Cortex of kidney (tissue), 1 donor: ENCODE measurements around the gene MB21D2.

ENCODE experiments used
- DNase-seq: peaks from one replicate; lab custom pipeline; 2025; lab: John Stamatoyannopoulos, UW

MB21D2 gene

DNA sequence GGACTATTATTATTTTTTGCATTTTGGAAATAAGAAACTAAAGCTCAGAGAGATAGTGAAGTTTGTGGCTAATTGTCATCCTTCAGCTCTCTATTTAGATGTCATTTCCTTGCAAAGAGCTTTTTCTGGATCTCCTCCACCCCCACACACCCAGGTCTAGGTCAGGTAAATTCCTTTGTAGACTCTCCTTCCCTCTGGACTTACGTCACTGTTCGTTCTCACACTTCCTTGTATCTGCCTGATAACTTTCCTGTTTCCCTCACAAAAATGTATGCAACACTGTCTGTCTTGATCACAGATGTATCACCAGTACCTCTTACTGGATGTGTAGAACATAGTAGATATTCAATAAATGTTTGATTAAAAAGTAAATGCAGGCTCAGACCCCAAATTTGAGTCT lies 6.1 kb upstream of the MB21D2 start:
- no peak for DNase-seq

DNA sequence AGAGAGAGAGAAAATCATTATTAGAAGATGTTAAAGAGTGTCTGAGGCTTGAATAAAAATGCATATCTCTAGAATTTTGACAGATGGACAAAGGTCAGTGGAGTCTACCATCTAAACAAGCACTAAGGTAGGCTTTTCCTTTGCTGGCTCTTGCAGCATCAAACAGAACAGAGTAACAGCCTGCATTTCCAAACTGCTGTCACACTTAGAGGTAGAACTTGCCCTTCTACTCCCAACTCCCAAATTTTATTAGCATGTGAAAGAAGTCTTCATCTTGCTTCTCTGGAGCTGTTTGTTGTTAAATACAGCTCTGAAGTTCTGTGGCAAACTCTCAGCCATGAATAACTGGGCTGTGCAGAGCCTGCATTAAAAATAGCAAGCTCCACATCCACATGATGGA lies 4.1 kb upstream of the MB21D2 start:
- DNase-seq, result no peak

DNA sequence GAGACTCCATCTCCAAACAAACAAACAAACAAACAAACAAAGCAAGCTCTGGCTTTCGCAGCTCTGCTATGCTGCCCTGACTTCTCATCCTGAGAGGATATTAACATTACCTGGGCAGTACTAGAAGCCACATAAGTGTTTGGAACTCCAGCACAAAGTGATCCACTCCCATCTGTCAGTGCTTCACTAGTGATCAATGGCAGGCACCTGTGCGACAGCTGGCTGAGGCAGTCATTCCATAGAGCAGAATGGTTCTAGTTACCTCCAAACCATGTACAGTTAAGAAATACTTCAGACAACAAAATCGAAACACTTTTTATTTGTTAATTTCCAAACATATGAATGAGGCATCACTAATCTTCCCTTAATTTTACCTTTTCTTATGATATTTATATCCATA lies 2.8 kb upstream of the MB21D2 start:
- no peak for DNase-seq

DNA sequence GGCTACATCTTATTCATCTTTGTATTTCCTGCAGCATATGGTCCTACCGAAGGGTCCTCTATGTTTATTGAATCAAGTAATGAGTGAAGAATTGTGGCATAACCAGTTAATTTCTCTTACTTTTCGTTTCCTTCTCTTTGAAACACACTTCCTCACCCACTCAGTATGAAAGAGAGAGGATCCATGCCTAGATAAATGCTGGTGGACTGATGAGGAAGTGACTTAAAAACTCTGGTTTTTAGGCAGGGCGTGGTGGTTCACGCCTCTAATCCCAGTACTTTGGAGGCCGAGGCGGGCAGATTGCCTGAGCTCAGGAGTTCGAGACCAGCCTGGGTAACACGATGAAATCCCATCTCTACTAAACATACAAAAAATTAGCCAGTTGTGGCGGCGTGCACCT lies 2.2 kb upstream of the MB21D2 start:
- DNase-seq, result no peak

DNA sequence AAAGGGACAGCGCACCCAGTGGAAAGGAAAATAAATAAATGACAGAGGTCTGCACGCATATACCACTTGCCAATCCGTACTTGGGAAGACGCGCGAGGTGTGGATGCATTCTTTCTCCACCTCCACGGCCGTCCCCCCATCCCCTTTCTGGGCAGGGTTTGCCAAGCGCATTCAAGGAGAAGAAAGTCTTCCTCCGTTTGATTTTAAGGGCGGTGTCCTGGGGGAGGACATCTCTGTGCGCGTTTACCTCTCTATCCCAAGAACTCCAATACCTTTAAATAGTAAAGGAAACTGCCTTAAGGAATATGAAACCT lies 576 bp upstream of the MB21D2 start:
- DNase-seq, result no peak

DNA sequence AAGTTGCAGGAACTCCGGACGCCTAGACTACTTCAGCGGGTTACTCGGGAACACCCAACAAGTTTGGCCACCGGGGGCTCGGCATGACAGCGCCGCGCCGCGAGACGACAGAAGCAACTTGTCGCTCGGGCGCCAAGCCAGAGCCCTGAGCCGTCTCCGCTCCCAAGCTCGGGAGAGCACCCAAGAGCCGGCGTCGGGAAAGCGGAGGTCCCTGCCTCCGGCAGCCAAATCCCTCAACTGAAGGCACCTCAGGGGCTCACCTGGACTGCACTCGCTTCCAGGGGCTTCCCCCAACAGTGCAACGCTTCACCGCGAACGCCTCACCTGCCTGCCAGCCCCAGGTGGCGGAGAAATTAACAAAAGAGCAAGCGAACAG lies 640 bp downstream of the MB21D2 start:
- DNase-seq, result no peak

DNA sequence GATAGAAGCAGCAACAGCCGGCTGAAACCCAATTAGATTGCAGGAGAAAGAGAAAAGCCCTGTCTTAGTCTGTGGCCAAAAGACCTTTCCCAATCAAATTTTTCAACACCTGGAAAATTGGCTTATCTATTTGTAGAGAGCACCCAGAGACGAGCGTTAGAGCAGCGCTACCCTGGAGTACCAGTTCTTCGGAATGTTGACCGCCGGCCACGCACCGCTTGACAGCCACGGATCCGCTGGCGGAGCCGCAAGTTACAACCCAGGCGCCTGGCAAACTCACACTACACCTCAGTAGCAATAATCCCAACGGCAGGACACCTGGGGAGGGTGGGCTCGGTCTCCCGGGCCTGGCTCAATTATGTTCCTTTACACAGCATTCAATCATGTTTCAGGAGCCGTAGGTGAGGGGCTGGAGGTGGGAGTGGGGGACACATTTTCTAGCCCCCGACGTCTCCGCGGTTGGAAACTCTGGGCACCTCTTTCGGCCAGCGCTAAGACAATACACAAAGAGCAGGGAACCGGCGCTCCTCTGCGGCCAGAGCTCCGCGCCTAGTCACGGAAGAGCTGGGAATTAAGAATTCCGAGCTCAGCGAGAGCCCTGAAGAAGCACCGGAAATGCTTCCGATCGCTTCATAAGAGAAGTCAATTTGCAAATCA lies 1.2 kb downstream of the MB21D2 start:
- no peak for DNase-seq

DNA sequence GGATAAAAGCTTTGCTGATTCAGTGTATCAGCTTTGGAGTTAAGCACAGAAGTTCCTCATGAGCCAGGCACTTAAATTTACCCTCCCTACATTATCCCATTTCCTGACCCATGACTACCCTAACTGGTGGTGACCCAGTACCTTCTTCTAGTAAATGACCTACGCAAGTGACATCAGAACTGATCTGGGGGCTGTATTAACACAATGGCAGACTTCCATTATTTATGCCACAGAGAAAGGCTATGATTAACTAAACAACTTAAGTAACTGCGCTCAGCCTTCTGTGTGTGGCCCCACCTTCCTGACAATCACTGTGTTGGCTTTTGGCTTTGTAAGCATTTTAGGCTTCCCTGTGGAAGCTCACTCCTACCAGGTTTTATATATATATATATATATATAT lies 1.9 kb downstream of the MB21D2 start:
- no peak for DNase-seq

DNA sequence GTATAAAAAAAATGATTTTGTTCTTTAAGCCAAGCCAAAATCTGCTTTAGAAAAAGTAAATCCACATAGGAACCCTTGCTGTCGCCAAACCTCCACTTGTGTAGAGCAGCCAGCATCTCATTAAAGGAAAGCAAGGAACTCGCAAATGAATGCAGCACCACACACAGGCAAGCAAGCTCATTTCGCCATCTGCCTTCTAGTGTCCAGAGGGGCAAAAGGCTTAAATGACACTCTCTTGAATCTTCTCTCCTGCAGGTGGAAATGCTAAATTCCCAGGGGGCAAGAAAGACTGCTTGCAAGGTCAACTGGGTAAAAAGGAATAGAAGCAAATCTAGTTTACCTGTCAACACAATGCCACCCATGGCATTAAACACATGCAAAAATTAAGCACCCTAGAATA lies 2.4 kb downstream of the MB21D2 start:
- no peak for DNase-seq

DNA sequence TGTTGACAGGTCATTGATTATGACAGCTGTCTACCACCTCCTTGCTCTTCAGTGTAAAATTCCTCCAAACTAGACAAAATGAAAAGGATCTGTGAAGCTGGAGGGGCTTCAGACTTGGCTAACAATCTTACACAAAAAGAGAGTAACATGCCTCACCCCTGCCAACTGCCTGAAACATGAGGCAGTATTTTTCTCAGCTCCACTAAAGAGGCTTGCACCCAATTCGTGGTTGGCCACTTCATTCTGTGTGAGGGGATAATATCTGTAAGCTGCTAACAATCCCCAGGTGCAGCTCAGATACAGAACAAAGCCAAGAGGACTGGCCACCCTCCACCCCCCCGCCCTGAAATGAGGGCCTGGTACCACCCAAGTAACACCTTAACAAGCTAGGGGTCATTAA lies 2.8 kb downstream of the MB21D2 start:
- DNase-seq, result no peak

DNA sequence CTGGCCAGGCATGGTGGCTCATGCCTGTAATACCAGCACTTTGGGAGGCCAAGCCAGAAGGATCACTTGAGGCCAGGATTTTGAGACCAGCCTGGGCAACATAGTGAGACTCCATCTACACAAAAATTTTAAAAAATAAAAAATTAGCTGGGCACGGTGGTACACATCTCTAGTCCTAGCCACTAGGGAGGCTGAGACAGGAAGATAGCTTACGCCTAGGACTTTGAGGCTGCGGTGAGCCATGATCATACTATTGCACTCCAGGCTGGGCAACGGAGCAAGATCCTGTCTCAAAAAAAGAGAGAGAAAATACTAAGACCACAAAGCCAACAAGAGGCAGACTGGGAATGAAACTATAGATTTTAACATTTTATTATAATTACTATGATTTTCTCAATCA lies 4.1 kb downstream of the MB21D2 start:
- DNase-seq, result no peak

DNA sequence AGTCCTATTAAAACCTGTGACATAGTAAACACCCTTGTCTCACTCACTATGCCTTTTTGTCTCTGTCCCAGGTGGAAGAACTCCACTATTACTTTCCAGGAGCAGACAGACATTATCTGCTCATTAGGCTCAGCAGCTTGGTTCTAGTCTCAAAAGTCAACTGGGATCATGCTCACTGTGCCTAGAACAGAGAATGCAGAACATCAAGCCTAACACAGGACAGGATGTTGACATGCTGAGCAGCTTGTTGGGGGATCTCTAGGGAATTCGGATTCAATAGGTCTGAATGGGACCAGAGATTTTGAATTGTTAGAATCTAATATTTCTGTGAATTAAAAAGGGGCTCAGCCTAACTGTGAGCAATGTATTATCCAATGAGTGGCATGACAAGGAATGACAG lies 6.4 kb downstream of the MB21D2 start:
- no peak for DNase-seq

DNA sequence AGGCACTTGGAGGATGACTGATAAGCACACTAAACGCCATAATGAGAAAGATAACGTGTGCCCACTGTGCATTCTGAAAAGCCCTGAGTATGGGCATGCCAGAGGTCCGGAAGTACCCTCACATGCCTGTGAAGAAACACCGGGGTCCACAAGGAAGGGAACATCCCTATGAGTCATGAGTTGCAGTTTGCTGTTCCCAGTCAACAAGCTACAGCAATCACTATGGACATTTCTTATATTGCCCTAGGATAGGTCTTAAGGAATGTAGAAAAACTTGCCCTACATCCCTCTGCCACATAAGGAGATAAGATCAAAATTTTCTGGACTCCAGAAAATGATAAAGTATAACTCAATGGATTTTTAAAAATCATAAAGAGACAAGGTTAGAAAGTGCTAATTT lies 9.9 kb downstream of the MB21D2 start:
- DNase-seq, result no peak

DNA sequence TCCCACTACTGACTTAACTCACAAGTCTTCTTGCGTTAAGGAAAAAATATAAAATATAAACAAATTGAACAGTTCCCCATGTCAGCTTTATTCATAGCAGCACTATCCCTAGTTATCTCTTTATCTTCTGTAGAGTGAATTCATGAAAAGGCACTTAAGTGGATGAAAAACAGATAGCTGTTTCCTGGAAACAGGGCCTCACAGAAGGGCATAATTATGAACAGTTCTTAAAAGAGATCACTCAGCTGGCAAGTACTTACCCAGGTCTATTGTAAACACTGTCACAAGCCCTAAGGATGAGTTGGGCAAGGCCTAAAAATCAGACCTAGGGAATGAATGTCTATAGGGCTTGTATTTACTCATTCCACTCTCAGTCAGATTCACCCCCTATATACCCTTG lies 10.7 kb downstream of the MB21D2 start:
- no peak for DNase-seq

DNA sequence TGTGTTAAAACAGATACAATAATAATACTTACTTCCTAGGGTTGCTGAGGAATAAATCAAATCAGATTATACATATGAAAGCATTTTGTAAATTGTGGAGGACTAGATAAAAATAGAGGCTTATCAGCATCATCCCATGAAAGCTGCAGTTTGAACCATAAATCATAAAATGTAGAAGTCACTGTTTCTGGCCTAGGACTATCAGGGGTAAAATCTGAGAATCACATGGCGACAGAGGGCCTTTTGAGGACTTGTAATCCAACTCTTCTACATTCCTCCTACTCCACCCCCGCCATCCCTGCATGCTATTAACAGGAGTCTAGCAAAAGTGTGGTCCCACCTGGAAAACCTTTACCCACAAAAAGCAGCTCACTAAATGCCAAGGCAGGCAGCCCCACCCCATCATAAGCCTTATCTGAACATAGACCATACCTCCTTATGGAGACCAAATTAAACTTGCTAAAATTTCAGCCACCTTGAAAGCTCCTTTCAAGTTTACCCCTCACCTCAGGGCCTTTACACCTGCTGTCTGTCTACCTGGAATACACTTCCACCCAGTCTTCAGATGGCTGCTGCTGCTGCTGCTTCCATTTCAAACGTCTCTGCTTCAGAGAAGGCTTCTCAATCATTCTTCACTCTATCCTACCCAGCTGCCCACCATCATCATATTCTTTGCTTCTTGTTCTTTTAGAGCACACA lies 11.5 kb downstream of the MB21D2 start:
- DNase-seq, result no peak

DNA sequence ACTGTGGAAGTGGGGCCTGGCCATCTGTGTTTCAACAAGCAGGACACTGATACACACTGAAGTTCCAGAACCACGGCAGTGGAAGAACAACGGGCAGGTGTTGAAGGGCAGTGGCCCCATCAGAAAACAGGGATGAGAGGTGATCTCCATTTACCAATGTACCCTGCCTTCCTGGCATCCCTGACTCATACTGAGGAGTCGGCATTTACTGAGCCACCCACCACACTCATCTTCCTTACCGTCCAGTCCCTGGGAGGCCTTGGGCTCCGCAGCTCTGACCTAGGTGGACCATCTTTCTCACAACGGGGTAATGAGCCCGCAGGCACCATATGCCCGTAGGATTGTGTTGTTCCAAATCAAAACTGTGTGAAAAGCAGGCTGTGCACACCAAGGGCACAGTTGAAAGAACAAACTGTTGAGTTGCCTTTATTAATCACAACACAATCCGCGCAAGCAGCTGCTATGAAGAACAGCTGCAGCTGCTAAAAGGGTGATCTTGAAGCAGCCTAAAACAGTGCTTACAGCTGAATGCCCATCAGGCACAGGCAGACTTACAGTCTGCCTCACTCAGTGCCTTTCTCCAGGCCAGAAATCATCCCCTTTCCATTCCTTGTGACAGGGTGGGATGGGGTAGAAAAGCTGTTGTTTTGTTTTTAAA lies 12.9 kb downstream of the MB21D2 start:
- no peak for DNase-seq

DNA sequence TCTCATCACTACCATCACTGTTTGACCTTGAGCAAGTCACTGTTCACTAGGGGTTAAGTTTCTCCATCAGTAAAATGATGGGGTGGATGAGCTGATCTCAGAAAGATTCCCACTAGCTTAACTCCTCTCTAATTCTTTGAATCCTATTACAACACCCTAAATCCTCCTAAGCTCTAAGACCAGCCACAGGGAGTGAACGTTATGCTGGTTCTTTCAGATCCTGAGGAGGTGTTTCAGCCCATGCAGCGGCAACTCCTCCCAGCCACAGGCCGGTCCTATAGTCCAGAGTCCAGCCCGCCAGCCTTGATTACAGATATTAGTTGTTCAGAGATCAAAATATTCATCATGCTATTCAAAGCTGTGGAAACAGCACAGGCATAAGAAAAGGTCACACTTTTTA lies 15.1 kb downstream of the MB21D2 start:
- DNase-seq, result no peak

DNA sequence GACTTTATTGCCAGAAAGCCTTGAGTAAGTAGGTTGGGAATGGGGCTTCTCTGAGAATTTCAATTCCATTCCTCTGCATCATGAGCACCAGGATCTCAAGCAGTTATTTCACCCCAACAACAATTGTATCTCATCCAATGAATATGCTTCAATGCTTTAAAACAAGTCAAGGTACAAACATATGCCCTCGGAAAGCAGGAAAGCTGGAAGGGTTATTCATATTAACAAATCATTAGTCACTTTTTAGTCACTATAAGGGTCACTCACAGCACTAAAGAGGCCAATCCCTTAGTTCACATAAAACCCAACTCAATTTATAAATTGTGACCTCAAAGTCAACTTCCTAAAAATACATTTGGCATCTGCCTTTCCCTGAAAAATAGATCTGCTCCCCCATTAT lies 16.2 kb downstream of the MB21D2 start:
- DNase-seq, result no peak

DNA sequence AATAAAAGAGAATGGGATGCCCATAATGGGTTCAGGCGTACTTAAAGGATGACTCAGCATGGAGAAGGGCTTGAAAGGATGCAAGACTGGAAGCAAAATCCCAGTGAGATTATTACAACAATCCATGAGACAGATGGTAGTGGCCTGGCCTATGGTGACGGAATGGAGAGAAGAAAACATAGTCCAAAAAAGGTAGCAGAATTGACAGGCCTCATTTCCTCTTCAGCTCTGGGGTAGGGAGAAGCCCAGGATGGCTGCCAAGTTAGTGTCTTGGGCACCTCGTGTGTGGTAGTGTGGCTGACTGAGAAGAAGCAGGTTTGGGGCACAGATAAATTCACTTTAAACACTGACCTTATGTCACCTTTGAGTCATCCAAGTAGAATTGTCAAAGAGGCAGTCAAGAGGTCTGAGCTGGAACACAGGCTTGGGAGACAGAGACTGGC lies 18.1 kb downstream of the MB21D2 start:
- DNase-seq, result no peak

DNA sequence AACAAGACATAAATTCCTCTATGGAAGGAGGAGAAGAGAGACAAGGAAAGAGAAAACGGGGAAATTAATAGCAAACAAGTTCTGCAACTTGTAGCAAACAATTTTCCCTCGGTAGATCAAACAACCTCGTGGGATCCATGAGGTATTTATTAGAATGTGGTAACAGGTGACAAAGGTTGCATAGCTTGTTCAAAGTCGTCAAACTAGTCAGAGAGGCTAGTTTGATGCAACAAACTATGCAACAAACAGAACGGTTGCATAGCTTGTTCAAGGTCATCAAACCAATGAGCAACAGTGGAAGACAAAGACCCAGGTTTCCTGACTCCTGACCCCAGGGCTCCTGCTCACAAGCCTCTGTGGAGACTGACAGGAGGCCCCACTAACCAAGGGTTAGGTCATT lies 20.7 kb downstream of the MB21D2 start:
- DNase-seq, result no peak

DNA sequence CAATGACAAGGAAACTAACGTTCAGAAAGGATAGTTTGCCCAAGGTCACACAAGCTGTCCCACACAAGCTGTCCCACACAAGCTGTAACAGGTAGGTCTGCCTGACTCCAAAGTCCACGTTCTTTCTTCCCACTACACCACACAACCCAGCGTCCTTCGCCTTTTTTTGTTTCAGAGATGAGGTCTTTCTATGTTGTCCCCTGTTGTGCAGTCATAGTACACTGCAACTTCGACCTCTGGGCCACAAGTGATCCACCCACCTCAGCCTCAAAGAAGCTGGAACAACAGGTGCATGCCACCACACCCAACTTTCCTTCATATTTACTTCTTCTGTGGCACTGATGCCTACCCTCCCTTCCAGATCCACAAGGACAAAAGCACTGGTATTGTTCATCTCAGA lies 21.4 kb downstream of the MB21D2 start:
- DNase-seq, result no peak

DNA sequence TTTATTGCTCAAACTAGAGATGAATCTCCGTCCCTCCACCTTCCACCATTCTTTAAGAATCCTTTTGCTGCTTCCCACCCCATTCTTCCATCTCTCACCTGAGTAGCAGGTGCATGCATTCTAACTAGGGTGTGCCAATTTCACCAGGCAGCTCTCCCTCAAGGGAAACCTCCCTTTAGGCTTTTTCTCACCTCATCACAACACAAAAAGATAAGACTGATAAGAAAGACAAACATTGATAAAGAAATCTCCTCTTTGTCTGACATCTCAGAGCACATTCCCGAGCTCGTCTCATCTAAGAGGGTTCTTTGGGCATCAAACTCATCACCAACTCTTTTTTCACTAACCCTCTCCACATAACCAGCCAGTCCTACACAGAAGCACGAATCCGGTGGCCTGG lies 23.0 kb downstream of the MB21D2 start:
- no peak for DNase-seq

DNA sequence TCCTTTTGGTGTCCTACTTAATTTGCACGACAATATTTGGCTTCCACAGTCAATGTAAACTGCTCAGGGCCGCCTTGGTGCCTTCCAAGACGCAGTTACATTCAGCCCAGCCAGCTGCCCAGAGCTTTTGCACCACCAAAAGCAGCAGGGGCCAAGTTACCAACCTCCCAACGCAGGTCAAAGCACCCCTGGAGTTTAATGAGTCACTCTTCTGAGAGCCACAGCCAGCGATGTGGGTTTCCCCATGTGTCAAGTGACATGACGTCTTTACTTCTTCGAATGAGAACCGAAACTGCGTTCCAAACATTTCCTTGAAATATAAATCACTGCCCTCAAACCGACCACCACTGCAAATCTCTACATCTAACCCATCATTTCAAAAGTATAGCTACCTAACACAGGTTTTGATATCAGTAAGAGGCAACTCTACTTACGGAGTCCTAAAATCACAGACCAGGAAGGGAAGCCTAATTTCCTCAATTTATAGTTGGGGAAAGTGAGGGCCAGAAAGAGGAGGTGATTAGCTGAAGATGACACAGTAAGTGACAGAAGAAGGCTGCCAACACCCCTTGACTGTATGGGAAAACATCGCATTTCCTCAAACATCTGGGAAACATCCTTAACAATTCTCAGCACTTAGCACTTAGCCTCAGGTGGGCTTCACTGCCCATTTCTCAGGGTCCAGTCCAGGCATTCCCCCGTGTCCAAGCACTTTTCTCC lies 24.5 kb downstream of the MB21D2 start:
- no peak for DNase-seq
